NCI-H1092 (cell line): ENCODE results near the gene HOMER1.
"Not testable (repeated sequence)": the region's sequence is repeated elsewhere in the genome, so short reads cannot be mapped to it uniquely, and the experiment has no call there.

ENCODE experiments used
- DNase-seq: peaks from one replicate; lab custom pipeline; 2025; lab: John Stamatoyannopoulos, UW

HOMER1 gene

GRCh38 chr5:79516986-79517385, 3.1 kb upstream of the HOMER1 start:
- no peak for DNase-seq

GRCh38 chr5:79516331-79516730, 2.4 kb upstream of the HOMER1 start:
- DNase-seq: not testable (repeated sequence)

GRCh38 chr5:79514391-79515105, 614 bp upstream of the HOMER1 start:
- DNase-seq: peak; percentile 90

GRCh38 chr5:79513308-79513703, 628 bp downstream of the HOMER1 start:
- no peak for DNase-seq

- DNase-seq: peak; percentile 3
Observed at GRCh38 chr5:79512471-79513307, 1.2 kb downstream of the HOMER1 start.

GRCh38 chr5:79512049-79512448, 1.9 kb downstream of the HOMER1 start:
- no peak for DNase-seq

GRCh38 chr5:79510638-79511037, 3.3 kb downstream of the HOMER1 start:
- no peak for DNase-seq

GRCh38 chr5:79509244-79509885, 4.6 kb downstream of the HOMER1 start:
- no peak for DNase-seq

GRCh38 chr5:79508794-79509193, 5.1 kb downstream of the HOMER1 start:
- DNase-seq: no peak

- DNase-seq: no peak
Observed at GRCh38 chr5:79508354-79508753, 5.6 kb downstream of the HOMER1 start.

- no peak for DNase-seq
Observed at GRCh38 chr5:79507251-79508205, 6.4 kb downstream of the HOMER1 start.

GRCh38 chr5:79505138-79505537, 8.8 kb downstream of the HOMER1 start:
- no peak for DNase-seq

- no peak for DNase-seq
Observed at GRCh38 chr5:79503794-79504495, 10.0 kb downstream of the HOMER1 start.

- DNase-seq: no peak
Observed at GRCh38 chr5:79499640-79500273, 14.2 kb downstream of the HOMER1 start.

GRCh38 chr5:79495311-79495710, 18.6 kb downstream of the HOMER1 start:
- DNase-seq: no peak

GRCh38 chr5:79493596-79494345, 20.2 kb downstream of the HOMER1 start:
- DNase-seq: no peak

GRCh38 chr5:79491690-79492317, 22.1 kb downstream of the HOMER1 start:
- DNase-seq: no peak

- DNase-seq: no peak
Observed at GRCh38 chr5:79490323-79490936, 23.5 kb downstream of the HOMER1 start.

GRCh38 chr5:79489773-79490172, 24.2 kb downstream of the HOMER1 start:
- DNase-seq: no peak
